Measurements from ENCODE around the gene ACADVL.

- TF ChIP-seq EZH2 (IDR thresholded peaks at IDR 0.05) (no peak), CTCF (IDR thresholded peaks at IDR 0.05) (no peak)
Measured at GRCh38 chr17:7205561-7205960, 14.2 kb upstream of the ACADVL start.
